PC-3 (cell line): ENCODE results near the gene ACTR3C.

Experiments used
- EZH2 ChIP-seq: fragments of 300-600 bp; sonication (generic); IDR thresholded peaks from one replicate; pipeline ENCODE4 v1.6.1; 2017; ENCODE audit warnings: antibody characterized with exemption, mild to moderate bottlenecking, low read length; ENCODE audit not compliant: unreplicated experiment
- TF ChIP-seq, protein P1 (sequence below): fragments of 300-600 bp; sonication (generic); conservative IDR thresholded peaks from 2 replicates; pipeline ENCODE4 v1.5.1; 2017; ENCODE audit warnings: antibody characterized with exemption, low read depth, mild to moderate bottlenecking, low read length

DNA sequence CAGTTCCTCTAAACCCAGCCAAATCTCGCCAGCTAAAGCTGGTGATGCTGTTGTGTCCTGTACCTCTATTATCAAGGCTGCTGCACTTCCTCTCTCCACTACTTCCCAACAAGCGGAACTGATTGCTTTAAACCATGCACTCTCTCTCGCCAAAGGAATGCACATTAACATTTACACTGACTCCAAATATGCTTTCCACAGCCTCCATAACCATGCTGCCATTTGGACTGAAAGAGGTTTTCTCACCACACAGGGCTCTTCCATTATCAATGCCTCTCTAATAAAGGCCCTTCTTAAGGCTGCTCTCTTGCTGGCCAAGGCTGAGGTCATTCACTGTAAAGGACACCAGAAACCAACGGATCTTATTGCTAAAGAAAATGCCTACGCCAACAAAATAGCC lies 11.6 kb downstream of the ACTR3C start:
- TF ChIP-seq, protein P1, sequence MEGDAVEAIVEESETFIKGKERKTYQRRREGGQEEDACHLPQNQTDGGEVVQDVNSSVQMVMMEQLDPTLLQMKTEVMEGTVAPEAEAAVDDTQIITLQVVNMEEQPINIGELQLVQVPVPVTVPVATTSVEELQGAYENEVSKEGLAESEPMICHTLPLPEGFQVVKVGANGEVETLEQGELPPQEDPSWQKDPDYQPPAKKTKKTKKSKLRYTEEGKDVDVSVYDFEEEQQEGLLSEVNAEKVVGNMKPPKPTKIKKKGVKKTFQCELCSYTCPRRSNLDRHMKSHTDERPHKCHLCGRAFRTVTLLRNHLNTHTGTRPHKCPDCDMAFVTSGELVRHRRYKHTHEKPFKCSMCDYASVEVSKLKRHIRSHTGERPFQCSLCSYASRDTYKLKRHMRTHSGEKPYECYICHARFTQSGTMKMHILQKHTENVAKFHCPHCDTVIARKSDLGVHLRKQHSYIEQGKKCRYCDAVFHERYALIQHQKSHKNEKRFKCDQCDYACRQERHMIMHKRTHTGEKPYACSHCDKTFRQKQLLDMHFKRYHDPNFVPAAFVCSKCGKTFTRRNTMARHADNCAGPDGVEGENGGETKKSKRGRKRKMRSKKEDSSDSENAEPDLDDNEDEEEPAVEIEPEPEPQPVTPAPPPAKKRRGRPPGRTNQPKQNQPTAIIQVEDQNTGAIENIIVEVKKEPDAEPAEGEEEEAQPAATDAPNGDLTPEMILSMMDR: no peak
- no peak for TF ChIP-seq EZH2
